PC-9 (cell line): Measurements from ENCODE around the gene TPRG1. TPM values are rescaled to one million over a fixed set of nuclear protein-coding genes. Genes with fewer than 3 reads are reported as not detected.

Experiments
- BruUV-seq: library from RNA; stranded (reverse); fragments of 400-500 nt; replicated peaks from 2 replicates; lab custom pipeline; 2021; lab: Mats Ljungman, UMichigan
- CTCF ChIA-PET: fragments of 300-600 bp; sonication (Branson Sonifier 250); formaldehyde crosslinking; loops from one replicate; lab custom pipeline; 2022; ENCODE audit warnings: antibody characterized with exemption; lab: Charles Lee
- POLR2A ChIA-PET: fragments of 300-600 bp; sonication (Branson Sonifier 250); formaldehyde crosslinking; loops from one replicate; lab custom pipeline; 2022; ENCODE audit warnings: antibody characterized with exemption; ENCODE audit not compliant: unreplicated experiment; lab: Charles Lee
- DNase-seq, 2 experiments: peaks; one replicate each; pipeline versions ENCODE4 v3.0.0 to v3.0.0-alpha.2; 2015 to 2022; ENCODE audit warnings: mixed read lengths in 1 of 2
- H2AFZ ChIP-seq: fragments of 200-600 bp; sonication (generic); 2 replicates; pipeline ENCODE4 v1.8.1; 2017; ENCODE audit warnings: antibody characterized with exemption
- H3F3A ChIP-seq: fragments of 200-600 bp; sonication (generic); 2 replicates; pipeline ENCODE4 v1.8.1; 2017; ENCODE audit warnings: antibody characterized with exemption, mild to moderate bottlenecking, low read depth; ENCODE audit not compliant: insufficient read depth
- H3K27ac ChIP-seq: fragments of 200-600 bp; sonication (generic); 2 replicates; pipeline ENCODE4 v1.6.1; 2016; ENCODE audit warnings: mixed run types
- H3K27me3 ChIP-seq: fragments of 200-600 bp; sonication (generic); 2 replicates; pipeline ENCODE4 v1.6.1; 2016; ENCODE audit warnings: low read depth, mixed run types; ENCODE audit not compliant: insufficient read depth
- H3K36me3 ChIP-seq: fragments of 200-600 bp; sonication (generic); 2 replicates; pipeline ENCODE4 v1.6.1; 2016; ENCODE audit warnings: low read depth, mixed run types
- H3K4me1 ChIP-seq: fragments of 200-600 bp; sonication (generic); replicated peaks from 2 replicates; pipeline ENCODE4 v1.6.1; 2016; ENCODE audit warnings: mixed run types; ENCODE audit not compliant: insufficient read depth
- H3K4me2 ChIP-seq: fragments of 200-600 bp; sonication (generic); 2 replicates; pipeline ENCODE4 v1.6.1; 2017; ENCODE audit warnings: mixed run types
- H3K4me3 ChIP-seq: fragments of 200-600 bp; sonication (generic); 2 replicates; pipeline ENCODE4 v1.6.1; 2016; ENCODE audit warnings: mixed run types
- H3K79me2 ChIP-seq: fragments of 200-600 bp; sonication (generic); 2 replicates; pipeline ENCODE4 v1.6.1; 2017; ENCODE audit warnings: low read depth, mixed run types
- H3K9me2 ChIP-seq: fragments of 200-600 bp; sonication (generic); 2 replicates; pipeline ENCODE4 v1.8.1; 2017; ENCODE audit warnings: mild to moderate bottlenecking; ENCODE audit not compliant: insufficient read depth
- H3K9me3 ChIP-seq: fragments of 200-600 bp; sonication (generic); 2 replicates; pipeline ENCODE4 v1.8.1; 2016; ENCODE audit warnings: low read depth; ENCODE audit not compliant: insufficient read depth
- H4K20me1 ChIP-seq: fragments of 200-600 bp; sonication (generic); 2 replicates; pipeline ENCODE4 v1.8.1; 2017; ENCODE audit not compliant: insufficient read depth
- CTCF ChIP-seq: fragments of 200-600 bp; sonication (generic); conservative IDR thresholded peaks from 2 replicates; pipeline ENCODE4 v1.6.1; 2017; ENCODE audit warnings: mixed run types, antibody characterized with exemption, mild to moderate bottlenecking, moderate library complexity
- EZH2 ChIP-seq: fragments of 200-600 bp; sonication (generic); IDR thresholded peaks from 2 replicates; pipeline ENCODE4 v1.8.0; 2017; ENCODE audit warnings: antibody characterized with exemption, low read depth
- intact Hi-C: fragments of 100-400 bp; cut with micrococcal nuclease; formaldehyde crosslinking; loops from one replicate; pipeline ENCODE4 v1.10.0; 2022; ENCODE audit not compliant: unreplicated experiment
- total RNA-seq: library from RNA; stranded (reverse); gene quantifications from 2 replicates; pipeline ENCODE4 v1.2.3, GENCODE V29; 2021

TPRG1 gene
- total RNA-seq, 1 experiment from 2014 or later = 1.9 TPM

DNA sequence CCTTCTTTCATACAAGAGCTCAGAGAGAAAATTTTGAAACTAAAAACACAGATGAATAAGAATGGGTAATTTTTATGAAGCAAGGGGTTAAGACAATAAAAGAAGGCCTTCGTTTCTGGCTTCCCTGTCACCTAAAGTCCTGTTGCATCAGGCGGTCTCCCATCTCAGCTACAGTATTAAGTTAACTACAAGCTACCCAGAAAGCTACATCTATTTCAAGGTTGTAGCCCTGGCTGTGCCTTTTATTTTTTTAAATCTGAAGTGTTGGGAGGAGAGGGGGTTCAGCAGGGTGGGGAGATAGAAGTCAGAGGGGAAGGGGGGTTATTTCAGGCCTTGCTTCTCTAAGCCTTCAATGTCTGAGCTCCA lies 183.3 kb downstream of the TPRG1 start:
- DNase-seq = no peak
- H3K4me1 ChIP-seq = peaks cover 33% of the 10 kb centered on the region
- H3K9me2 ChIP-seq = no peaks in the 10 kb centered on the region
- TF ChIP-seq CTCF = no peak
- no peak for TF ChIP-seq EZH2
- no TSS peak for BruUV-seq
- H3K4me3 ChIP-seq = no peak overlapping the region
- no peaks in the 10 kb centered on the region for H4K20me1 ChIP-seq
- ChIA-PET CTCF (interaction anchor here (0.6 to 1.0 kb wide), 5 partner anchors 12 to 402 kb away, joined by 3 to 30 read pairs (median 3); no protein-coding TSS in a partner anchor), POLR2A (interaction anchor here (0.7 to 0.9 kb wide), 3 partner anchors 39 to 127 kb away, joined by 3 to 25 read pairs (median 6); no protein-coding TSS in a partner anchor)
- H3F3A ChIP-seq = peaks cover 21% of the 10 kb centered on the region; the same call in 1 of the 2 replicates
- peak overlapping the region; percentile 63 for H2AFZ ChIP-seq
- H3K79me2 ChIP-seq = no peaks in the 10 kb centered on the region
- H3K4me2 ChIP-seq = peak overlapping the region; percentile 23
- peak overlapping the region; percentile 57 for H3K27ac ChIP-seq
- peaks cover under 1% of the 10 kb centered on the region for H3K9me3 ChIP-seq
- intact Hi-C loops = loop anchor here (2.0 kb wide), 1 partner anchor 50 kb away; no protein-coding TSS in a partner anchor
- no peaks in the 10 kb centered on the region for H3K36me3 ChIP-seq
- no peaks in the 10 kb centered on the region for H3K27me3 ChIP-seq

GRCh38 chr3:189355481-189356201 lies 183.9 kb downstream of the TPRG1 start:
- Histone ChIP-seq H3K4me1 (peaks cover 33% of the 10 kb centered on the region), H3K27me3 (no peaks in the 10 kb centered on the region), H3K9me3 (peaks cover 4% of the 10 kb centered on the region), H3K79me2 (no peaks in the 10 kb centered on the region), H3K27ac (peak overlapping the region; percentile 57), H3K36me3 (no peaks in the 10 kb centered on the region), H3K9me2 (no peaks in the 10 kb centered on the region), H4K20me1 (no peaks in the 10 kb centered on the region), H2AFZ (peak overlapping the region; percentile 63), H3K4me2 (peak overlapping the region; percentile 23), H3F3A (peaks cover 21% of the 10 kb centered on the region; the same call in 1 of the 2 replicates), H3K4me3 (no peak overlapping the region)
- intact Hi-C loops = loop anchor here (2.0 kb wide), 2 partner anchors 51 to 207 kb away; no protein-coding TSS in a partner anchor
- ChIA-PET POLR2A (interaction anchor here (0.6 to 0.9 kb wide), 6 partner anchors 39 to 585 kb away, joined by 3 to 25 read pairs (median 5); no protein-coding TSS in a partner anchor), CTCF (interaction anchor here (0.7 to 1.0 kb wide), 3 partner anchors 82 to 401 kb away, joined by 3 to 30 read pairs (median 5); no protein-coding TSS in a partner anchor)
- TF ChIP-seq CTCF (no peak), EZH2 (no peak)
- BruUV-seq = TSS peak; percentile 50
- DNase-seq = peak in 1 of 2 experiments; percentile 44

- Histone ChIP-seq H3K36me3 (no peaks in the 10 kb centered on the region), H2AFZ (no peak overlapping the region), H3K27me3 (no peaks in the 10 kb centered on the region), H3K4me2 (no peak overlapping the region), H4K20me1 (no peaks in the 10 kb centered on the region), H3K9me2 (no peaks in the 10 kb centered on the region), H3F3A (peaks cover 6% of the 10 kb centered on the region; the same call in 1 of the 2 replicates), H3K4me1 (peaks cover 11% of the 10 kb centered on the region), H3K4me3 (no peak overlapping the region), H3K9me3 (peaks cover 11% of the 10 kb centered on the region), H3K79me2 (no peaks in the 10 kb centered on the region), H3K27ac (no peak overlapping the region)
- no peak for TF ChIP-seq CTCF
- TF ChIP-seq EZH2 = no peak
- no peak for DNase-seq
- intact Hi-C loops = no loop called here
- no TSS peak for BruUV-seq
- ChIA-PET POLR2A (no interaction called here), CTCF (no interaction called here)
Observed at GRCh38 chr3:189360291-189360690, 188.5 kb downstream of the TPRG1 start.
